ENCODE measurements around the gene DOCK11. TPM values are rescaled to one million over a fixed set of nuclear protein-coding genes. Genes with fewer than 3 reads are reported as not detected.

The DOCK11 gene
- polyA plus RNA-seq, 1 donor from 2014 or later: 37.2 TPM

- Histone ChIP-seq H2AFZ (ENCODE audit: low read depth, low read length) (no peak overlapping the region), H3K27ac (ENCODE audit: low read length) (no peak overlapping the region), H3K9me2 (ENCODE audit: insufficient read depth, low read length) (no peaks in the 10 kb centered on the region), H3K9me3 (ENCODE audit: low read length) (no peaks in the 10 kb centered on the region), H4K20me1 (ENCODE audit: insufficient read depth) (no peaks in the 10 kb centered on the region), H3K36me3 (ENCODE audit: insufficient read depth, low read length) (no peaks in the 10 kb centered on the region), H3K27me3 (ENCODE audit: insufficient read depth, low read depth, low read length) (no peaks in the 10 kb centered on the region), H3K9ac (ENCODE audit: low read length) (no peak overlapping the region), H3K79me2 (replicated peaks; ENCODE audit: insufficient read depth, low read length) (no peaks in the 10 kb centered on the region), H3K4me2 (ENCODE audit: low read length) (no peak overlapping the region), H3F3A (ENCODE audit: insufficient read depth, low read length, poor library complexity, severe bottlenecking) (no peaks in the 10 kb centered on the region), H3K4me3 (ENCODE audit: low read length) (no peak overlapping the region)
- no peak for TF ChIP-seq MXI1 (conservative IDR thresholded peaks at IDR 0.05; ENCODE audit: poor library complexity, severe bottlenecking)
Measured at GRCh38 chrX:118534716-118535493, 39.3 kb downstream of the DOCK11 start.

- H3K36me3 ChIP-seq (ENCODE audit: insufficient read depth, low read length): no peaks in the 10 kb centered on the region
- no peak for TF ChIP-seq EP300 (conservative IDR thresholded peaks at IDR 0.05; ENCODE audit: poor library complexity, severe bottlenecking)
- no peak overlapping the region for H2AFZ ChIP-seq (ENCODE audit: low read depth, low read length)
- no peak overlapping the region for H3K9ac ChIP-seq (ENCODE audit: low read length)
- H3K27me3 ChIP-seq (ENCODE audit: insufficient read depth, low read depth, low read length): no peaks in the 10 kb centered on the region
- no peaks in the 10 kb centered on the region for H3K79me2 ChIP-seq (replicated peaks; ENCODE audit: insufficient read depth, low read length)
- H3F3A ChIP-seq (ENCODE audit: insufficient read depth, low read length, poor library complexity, severe bottlenecking): no peaks in the 10 kb centered on the region
- no peak overlapping the region for H3K27ac ChIP-seq (ENCODE audit: low read length)
- no peak overlapping the region for H3K4me2 ChIP-seq (ENCODE audit: low read length)
- H3K9me2 ChIP-seq (ENCODE audit: insufficient read depth, low read length): no peaks in the 10 kb centered on the region
- H3K4me3 ChIP-seq (ENCODE audit: low read length): no peak overlapping the region
- no peaks in the 10 kb centered on the region for H4K20me1 ChIP-seq (ENCODE audit: insufficient read depth)
- no peaks in the 10 kb centered on the region for H3K9me3 ChIP-seq (ENCODE audit: low read length)
Measured at GRCh38 chrX:118536204-118536603, 40.6 kb downstream of the DOCK11 start.

- no peak overlapping the region for H3K4me2 ChIP-seq (ENCODE audit: low read length)
- H3K36me3 ChIP-seq (ENCODE audit: insufficient read depth, low read length): no peaks in the 10 kb centered on the region
- H3K27ac ChIP-seq (ENCODE audit: low read length): no peak overlapping the region
Measured at GRCh38 chrX:118536687-118537461, 41.3 kb downstream of the DOCK11 start.

More at GRCh38 chrX:118536687-118537461, 41.3 kb downstream of the DOCK11 start:
- TF ChIP-seq MXI1 (conservative IDR thresholded peaks at IDR 0.05; ENCODE audit: poor library complexity, severe bottlenecking): no peak
- peak; percentile 44 for TF ChIP-seq CTCF (IDR thresholded peaks at IDR 0.05; ENCODE audit: poor library complexity, severe bottlenecking)
- Histone ChIP-seq H3K9me3 (ENCODE audit: low read length) (no peaks in the 10 kb centered on the region), H3K4me3 (ENCODE audit: low read length) (no peak overlapping the region), H3K79me2 (replicated peaks; ENCODE audit: insufficient read depth, low read length) (no peaks in the 10 kb centered on the region), H4K20me1 (ENCODE audit: insufficient read depth) (no peaks in the 10 kb centered on the region), H3K9ac (ENCODE audit: low read length) (no peak overlapping the region), H2AFZ (ENCODE audit: low read depth, low read length) (no peak overlapping the region), H3K9me2 (ENCODE audit: insufficient read depth, low read length) (no peaks in the 10 kb centered on the region), H3F3A (ENCODE audit: insufficient read depth, low read length, poor library complexity, severe bottlenecking) (no peaks in the 10 kb centered on the region), H3K27me3 (ENCODE audit: insufficient read depth, low read depth, low read length) (no peaks in the 10 kb centered on the region)

Measured in neural cell (in vitro differentiated cells).